IPS DF 6.9 (cell line): ENCODE measurements around the gene USH2A.

ENCODE experiments used
- DNase-seq: peaks from one replicate; pipeline ENCODE4 v3.0.0-alpha.2; 2013; ENCODE audit warnings: low read depth, low spot score
- H3K27ac ChIP-seq: one replicate; pipeline ENCODE4 v1.5.1; 2013; ENCODE audit warnings: low read length, control low read depth
- H3K27me3 ChIP-seq: 2 replicates; pipeline ENCODE4 v1.6.1; 2013; ENCODE audit warnings: mild to moderate bottlenecking, low read length; ENCODE audit not compliant: control insufficient read depth, insufficient read depth
- H3K36me3 ChIP-seq: 2 replicates; pipeline ENCODE4 v1.6.1; 2013; ENCODE audit warnings: low read length; ENCODE audit not compliant: control insufficient read depth, insufficient read depth
- H3K4me1 ChIP-seq: 2 replicates; pipeline ENCODE4 v1.6.1; 2013; ENCODE audit warnings: low read length; ENCODE audit not compliant: control insufficient read depth, insufficient read depth
- H3K4me3 ChIP-seq: 2 replicates; pipeline ENCODE4 v1.5.1; 2013; ENCODE audit warnings: mild to moderate bottlenecking, low read length
- H3K9me3 ChIP-seq: 2 replicates; pipeline ENCODE4 v1.6.1; 2013; ENCODE audit warnings: low read length, inconsistent platforms; ENCODE audit not compliant: control insufficient read depth, insufficient read depth
- WGBS: extraction: QIAGEN DNeasy Blood & Tissue Kit; methylation state at CpG from one replicate; pipeline ENCODE4 v1.1.7; 2013; ENCODE audit warnings: mixed read lengths, missing lambda C conversion rate; ENCODE audit not compliant: insufficient read length, insufficient coverage; 5-methylcytosine and 5-hydroxymethylcytosine counted together

USH2A gene

GRCh38 chr1:216247937-216248336, 175.3 kb downstream of the USH2A start:
- no peak for DNase-seq
- Histone ChIP-seq H3K4me1 (no peaks in the 10 kb centered on the region; the same call in 1 of the 2 replicates), H3K9me3 (no peaks in the 10 kb centered on the region), H3K36me3 (no peaks in the 10 kb centered on the region), H3K4me3 (no peak overlapping the region), H3K27me3 (no peaks in the 10 kb centered on the region), H3K27ac (no peak overlapping the region)
- whole genome bisulfite sequencing, result no CpG with 5 or more reads among the region's 1 CpG

DNA sequence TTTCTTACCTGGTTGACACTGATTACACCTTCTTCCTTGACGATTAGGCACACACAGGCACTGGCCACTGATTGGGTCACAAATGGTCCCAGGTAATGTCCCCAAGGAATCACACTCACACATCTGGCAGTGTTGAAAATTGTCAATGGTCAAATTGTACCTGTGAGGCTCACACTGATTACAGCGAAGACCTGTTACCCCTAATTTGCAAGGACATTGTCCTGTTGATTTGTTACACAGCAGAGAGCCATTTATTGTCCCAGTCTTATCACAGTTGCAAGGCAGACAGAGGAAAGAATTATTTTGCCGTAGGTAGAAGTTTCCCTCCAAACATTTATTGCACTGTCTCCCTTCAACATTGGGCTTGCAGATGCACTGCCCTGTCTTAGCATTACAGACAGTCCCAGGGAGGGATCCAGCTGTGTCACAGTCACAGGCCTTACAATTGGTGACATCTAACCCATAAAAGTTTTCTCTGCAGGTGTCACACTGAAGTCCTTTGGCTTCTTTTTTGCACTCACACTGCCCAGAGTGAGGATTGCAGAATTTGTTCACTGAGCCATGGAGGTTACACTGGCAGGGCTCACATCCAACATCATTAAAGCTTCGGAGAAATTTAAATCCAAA, 176.6 kb downstream of the USH2A start:
- Histone ChIP-seq H3K27me3 (no peaks in the 10 kb centered on the region), H3K9me3 (no peaks in the 10 kb centered on the region), H3K27ac (no peak overlapping the region), H3K36me3 (no peaks in the 10 kb centered on the region), H3K4me1 (no peaks in the 10 kb centered on the region; the same call in 1 of the 2 replicates), H3K4me3 (no peak overlapping the region)
- DNase-seq, result no peak
- no CpG with 5 or more reads among the region's 4 CpGs for WGBS

- DNase-seq, result no peak
- Histone ChIP-seq H3K9me3 (no peaks in the 10 kb centered on the region), H3K27ac (no peak overlapping the region), H3K27me3 (no peaks in the 10 kb centered on the region), H3K4me1 (no peaks in the 10 kb centered on the region), H3K36me3 (no peaks in the 10 kb centered on the region), H3K4me3 (no peak overlapping the region)
- no CpG with 5 or more reads among the region's 1 CpG for WGBS
These were observed 184.4 kb downstream of the USH2A start for GRCh38 chr1:216238844-216239243.

DNA sequence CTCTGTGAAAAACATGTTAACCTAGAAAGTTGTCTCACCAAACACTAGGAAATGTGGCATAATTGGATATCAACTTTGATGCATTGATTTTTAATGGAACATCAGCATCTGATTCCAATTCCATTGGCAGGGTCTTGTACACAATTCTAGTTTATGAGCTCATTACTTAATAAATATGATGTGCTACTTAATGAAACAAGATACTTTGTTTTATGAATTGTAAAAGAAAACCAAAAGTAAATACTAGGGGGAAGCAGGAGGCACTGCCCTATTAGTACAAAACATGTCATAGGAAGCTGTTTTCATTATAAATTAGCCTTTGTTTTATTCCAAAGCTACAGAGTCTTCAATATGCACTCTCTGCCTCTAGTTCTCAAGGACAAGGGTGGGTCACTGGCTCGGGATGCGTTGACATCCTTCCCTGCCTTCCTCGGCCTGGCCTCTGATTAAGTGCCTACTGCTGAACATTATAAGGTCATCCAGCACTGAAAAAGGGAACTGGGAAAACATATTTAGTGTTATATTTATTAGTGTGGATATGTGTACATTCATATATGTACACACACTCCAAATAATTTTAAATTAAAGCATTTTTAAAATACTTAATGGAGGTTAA, 185.2 kb downstream of the USH2A start:
- H3K27ac ChIP-seq, result no peak overlapping the region
- no peaks in the 10 kb centered on the region for H3K9me3 ChIP-seq
- H3K4me1 ChIP-seq, result no peaks in the 10 kb centered on the region
- no peak overlapping the region for H3K4me3 ChIP-seq
- DNase-seq, result no peak
- no peaks in the 10 kb centered on the region for H3K27me3 ChIP-seq
- no CpG with 5 or more reads among the region's 3 CpGs for WGBS
- H3K36me3 ChIP-seq, result no peaks in the 10 kb centered on the region

DNA sequence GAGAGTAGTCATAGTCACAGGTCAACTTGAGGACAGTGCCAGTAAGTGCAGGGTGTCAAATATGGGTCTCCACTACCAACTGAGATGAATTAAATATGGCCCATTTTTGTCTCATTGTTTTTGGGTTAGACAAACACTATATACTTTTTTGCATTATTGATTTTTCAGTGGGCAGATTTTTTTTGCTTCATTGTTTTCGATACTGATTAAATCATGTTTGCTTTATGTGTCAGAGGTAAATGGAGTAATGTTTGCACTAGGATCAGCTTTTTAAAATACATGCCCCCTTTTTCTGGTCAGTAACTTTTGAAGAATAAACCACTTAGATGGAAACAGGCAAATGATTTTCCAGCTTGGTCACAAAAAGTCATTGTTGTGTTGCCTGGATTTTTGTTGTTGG, 199.0 kb downstream of the USH2A start:
- no peaks in the 10 kb centered on the region for H3K36me3 ChIP-seq
- no peaks in the 10 kb centered on the region; the same call in 1 of the 2 replicates for H3K4me1 ChIP-seq
- H3K4me3 ChIP-seq, result no peak overlapping the region
- no peak for DNase-seq
- H3K9me3 ChIP-seq, result no peaks in the 10 kb centered on the region
- no peaks in the 10 kb centered on the region for H3K27me3 ChIP-seq
- WGBS, result no CpG with 5 or more reads among the region's 1 CpG
- H3K27ac ChIP-seq, result no peak overlapping the region

DNA sequence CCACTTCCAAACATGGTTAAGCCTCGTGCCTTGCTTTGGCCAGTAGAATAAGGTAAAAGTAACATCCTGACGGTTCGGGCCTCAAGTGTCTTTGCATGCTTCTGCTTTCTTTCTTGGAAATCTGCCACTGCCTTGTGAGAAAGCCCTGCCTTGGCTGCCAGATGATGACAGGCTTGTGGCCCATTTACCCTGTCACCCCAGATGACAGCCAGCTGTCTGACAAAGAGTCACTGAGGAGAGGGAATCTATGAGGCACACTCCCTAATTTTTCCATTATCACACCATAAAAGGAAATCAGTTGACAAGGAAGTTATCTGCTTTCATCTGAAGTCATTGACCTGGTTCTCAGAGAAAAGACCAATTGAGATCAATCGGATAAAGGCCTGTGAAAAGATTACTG, 199.8 kb downstream of the USH2A start:
- no peaks in the 10 kb centered on the region; the same call in 1 of the 2 replicates for H3K4me1 ChIP-seq
- no peak overlapping the region for H3K4me3 ChIP-seq
- no peaks in the 10 kb centered on the region for H3K9me3 ChIP-seq
- H3K36me3 ChIP-seq, result no peaks in the 10 kb centered on the region
- no peaks in the 10 kb centered on the region for H3K27me3 ChIP-seq
- no peak for DNase-seq
- no peak overlapping the region for H3K27ac ChIP-seq
- no CpG with 5 or more reads among the region's 4 CpGs for WGBS

DNA sequence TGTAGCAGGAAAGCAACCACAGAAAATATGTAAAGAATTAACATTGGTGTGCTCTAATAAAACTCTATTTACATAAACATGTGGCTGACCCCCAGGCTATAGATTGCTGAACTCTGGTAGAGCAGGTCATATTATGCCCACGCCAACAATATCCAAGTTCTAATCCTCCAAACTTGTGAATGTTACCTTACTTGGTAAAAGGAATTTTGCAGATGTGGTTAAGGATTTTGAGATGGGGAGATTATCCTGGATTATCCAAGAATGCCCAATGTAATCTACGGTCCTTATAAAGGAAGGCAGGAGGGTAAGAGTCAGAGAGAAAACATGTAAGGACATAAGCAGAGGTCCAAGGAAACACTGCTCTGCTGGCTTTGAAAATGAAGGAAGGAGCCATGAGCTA, 201.0 kb downstream of the USH2A start:
- no peaks in the 10 kb centered on the region for H3K9me3 ChIP-seq
- H3K4me3 ChIP-seq, result no peak overlapping the region
- no peak for DNase-seq
- no peaks in the 10 kb centered on the region for H3K36me3 ChIP-seq
- H3K27ac ChIP-seq, result no peak overlapping the region
- WGBS, result no CpG with 5 or more reads among the region's 2 CpGs
- H3K4me1 ChIP-seq, result no peaks in the 10 kb centered on the region; the same call in 1 of the 2 replicates
- H3K27me3 ChIP-seq, result no peaks in the 10 kb centered on the region

GRCh38 chr1:216221260-216221700, 202.0 kb downstream of the USH2A start:
- no CpG with 5 or more reads among the region's 6 CpGs for WGBS

GRCh38 chr1:216216305-216216704, 206.9 kb downstream of the USH2A start:
- DNase-seq, result no peak

More at GRCh38 chr1:216221260-216221700, 202.0 kb downstream of the USH2A start:
- Histone ChIP-seq H3K4me1 (no peaks in the 10 kb centered on the region; the same call in 1 of the 2 replicates), H3K9me3 (no peaks in the 10 kb centered on the region), H3K27me3 (no peaks in the 10 kb centered on the region), H3K36me3 (no peaks in the 10 kb centered on the region), H3K4me3 (no peak overlapping the region), H3K27ac (no peak overlapping the region)
- DNase-seq, result peak; percentile 66

DNA sequence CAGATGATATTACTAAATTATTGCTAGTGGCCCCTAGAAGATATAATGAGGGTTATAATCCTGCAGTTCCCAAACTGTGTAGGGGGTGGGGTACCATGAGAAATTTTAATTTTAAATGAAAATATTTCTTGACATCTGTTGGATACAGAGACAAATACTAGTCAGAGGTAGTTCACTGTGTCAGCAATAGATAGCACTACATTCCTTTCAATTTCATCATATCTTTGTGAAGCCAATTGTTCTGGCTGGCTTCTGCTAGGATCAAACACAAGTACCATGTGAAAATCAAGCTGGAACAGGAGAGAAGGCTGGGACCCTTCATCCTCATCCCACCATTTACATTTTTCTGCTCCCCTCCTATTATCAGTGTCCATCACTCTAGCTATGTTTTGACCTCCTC, 208.1 kb downstream of the USH2A start:
- DNase-seq, result no peak
- Histone ChIP-seq H3K4me3 (no peak overlapping the region), H3K4me1 (no peaks in the 10 kb centered on the region), H3K27me3 (no peaks in the 10 kb centered on the region), H3K27ac (no peak overlapping the region), H3K9me3 (no peaks in the 10 kb centered on the region), H3K36me3 (no peaks in the 10 kb centered on the region)

More at GRCh38 chr1:216216305-216216704, 206.9 kb downstream of the USH2A start:
- Histone ChIP-seq H3K27ac (no peak overlapping the region), H3K9me3 (no peaks in the 10 kb centered on the region), H3K4me3 (no peak overlapping the region), H3K27me3 (no peaks in the 10 kb centered on the region), H3K4me1 (no peaks in the 10 kb centered on the region; the same call in 1 of the 2 replicates), H3K36me3 (no peaks in the 10 kb centered on the region)
- no CpG with 5 or more reads among the region's 3 CpGs for WGBS

- H3K9me3 ChIP-seq, result no peaks in the 10 kb centered on the region
- no CpG with 5 or more reads among the region's 1 CpG for whole genome bisulfite sequencing
- H3K27me3 ChIP-seq, result no peaks in the 10 kb centered on the region
- no peak overlapping the region for H3K4me3 ChIP-seq
- no peaks in the 10 kb centered on the region for H3K36me3 ChIP-seq
- DNase-seq, result no peak
- H3K27ac ChIP-seq, result no peak overlapping the region
- H3K4me1 ChIP-seq, result no peaks in the 10 kb centered on the region
These were observed 210.4 kb downstream of the USH2A start for GRCh38 chr1:216212826-216213225.
